HG02763 (cell line): ENCODE results near the gene ARHGEF9.
"Not testable (repeated sequence)": the region's sequence is repeated elsewhere in the genome, so short reads cannot be mapped to it uniquely, and the experiment has no call there.

Source experiments
- ATAC-seq: cut with Tn5 transposase; IDR thresholded peaks from one replicate; pipeline ENCODE4 v1.9.1; 2021; ENCODE audit warnings: mild to moderate bottlenecking, moderate library complexity; ENCODE audit not compliant: unreplicated experiment

ARHGEF9 gene

DNA sequence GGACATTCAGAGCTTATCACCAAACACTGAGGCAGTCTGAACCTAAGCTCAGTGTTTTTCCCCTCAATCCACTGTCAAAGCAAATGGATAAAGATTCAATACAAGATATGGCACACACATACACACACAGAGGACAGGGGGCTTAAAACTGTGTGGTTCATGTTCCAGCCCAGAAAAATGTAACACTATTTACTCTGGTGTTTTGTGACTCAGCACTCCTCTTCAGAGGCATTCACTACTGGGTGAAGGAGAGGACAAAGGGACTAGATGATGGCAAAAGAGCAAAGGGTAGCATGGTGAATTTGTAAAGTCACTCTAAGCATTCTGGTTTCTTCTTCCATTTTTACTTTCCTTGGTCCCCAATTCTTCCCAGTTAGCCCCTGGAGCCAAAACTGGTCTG is 120.3 kb downstream of the ARHGEF9 start:
- ATAC-seq, result no peak

DNA sequence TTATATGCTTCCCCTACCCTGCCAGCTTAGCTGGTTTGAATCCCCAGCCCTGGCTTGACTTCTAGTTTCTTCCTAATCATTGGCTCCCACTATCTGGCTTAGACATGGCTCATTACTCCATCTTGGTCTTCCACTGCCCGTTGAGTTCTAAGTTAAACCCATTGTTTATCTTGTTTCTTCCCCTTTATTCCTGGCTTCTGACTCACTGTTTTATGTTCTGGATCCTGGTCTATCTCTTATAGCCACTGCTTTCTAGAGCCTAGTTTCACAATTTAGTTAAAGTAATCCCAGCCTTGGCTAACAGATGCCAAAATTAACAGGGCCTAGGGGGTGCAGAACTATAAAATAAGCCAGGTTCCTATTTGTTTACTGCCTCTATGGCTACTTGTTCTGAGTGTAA is 120.9 kb downstream of the ARHGEF9 start:
- ATAC-seq, result no peak

- no peak for ATAC-seq
These were observed 123.3 kb downstream of the ARHGEF9 start for GRCh38 chrX:63661676-63662075.

GRCh38 chrX:63658920-63659319 is 126.1 kb downstream of the ARHGEF9 start:
- ATAC-seq, result no peak

- ATAC-seq, result no peak
These were observed 127.2 kb downstream of the ARHGEF9 start for GRCh38 chrX:63657821-63658220.

DNA sequence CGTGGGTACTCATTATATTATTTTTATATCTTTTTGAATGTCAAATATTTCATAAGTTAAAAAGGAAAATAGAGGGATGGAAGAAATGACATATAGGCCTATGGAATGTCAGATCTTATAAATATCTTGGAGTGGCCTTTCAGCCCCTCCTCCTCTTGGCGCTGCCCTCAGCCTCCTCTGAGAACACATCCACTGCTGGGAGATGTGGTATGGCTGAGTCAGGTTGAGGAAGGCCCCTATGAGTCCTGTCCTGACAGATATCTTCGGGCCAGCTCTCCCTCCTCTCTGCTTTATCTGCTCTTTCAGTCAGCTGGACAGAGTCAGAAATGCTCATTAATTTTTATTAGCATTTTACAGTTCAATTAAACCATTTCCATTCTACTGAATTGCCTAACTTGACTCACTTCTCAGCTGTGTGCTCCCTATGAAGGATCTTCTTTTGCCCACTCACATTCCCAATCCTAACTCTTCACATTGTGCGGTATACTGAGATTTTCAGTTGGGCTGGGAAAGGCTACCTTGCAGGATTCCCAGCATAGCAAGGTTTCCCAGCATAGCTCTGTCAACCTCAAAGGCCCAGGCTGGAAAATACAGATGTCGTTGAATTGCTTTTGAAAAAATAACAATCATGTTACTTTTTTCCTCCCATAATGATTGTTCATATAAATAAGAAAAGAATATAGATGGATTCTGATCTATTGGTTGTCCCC is 128.0 kb downstream of the ARHGEF9 start:
- no peak for ATAC-seq

DNA sequence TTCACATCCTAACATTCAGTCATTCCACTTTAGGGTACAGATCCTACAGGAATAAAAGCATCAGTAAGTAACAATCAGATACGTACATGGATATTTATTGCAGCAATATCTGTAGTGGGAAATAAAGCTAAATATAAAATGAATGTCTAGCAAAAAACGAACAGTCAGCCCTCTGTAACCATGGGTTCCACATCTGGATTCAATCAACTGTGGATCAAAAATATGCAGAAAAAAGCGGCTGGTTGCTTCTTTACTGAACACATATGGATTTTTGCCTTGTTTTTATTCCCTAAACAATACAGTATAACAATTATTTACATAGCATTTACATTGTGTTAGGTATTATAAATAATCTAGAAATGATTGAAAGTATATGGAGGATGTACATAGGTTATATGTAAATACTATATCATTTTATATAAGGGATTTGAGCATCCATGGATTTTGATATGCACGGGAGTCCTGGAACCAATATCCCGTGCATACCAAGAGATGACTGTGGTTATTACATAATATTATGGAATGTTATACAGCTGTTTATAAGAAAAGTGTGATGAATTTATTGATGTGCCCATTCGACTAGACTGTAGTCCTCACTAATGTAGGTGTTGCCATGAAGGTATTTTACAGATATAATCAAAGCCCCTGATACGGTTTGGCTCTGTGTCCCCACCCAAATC is 132.8 kb downstream of the ARHGEF9 start:
- no peak for ATAC-seq

DNA sequence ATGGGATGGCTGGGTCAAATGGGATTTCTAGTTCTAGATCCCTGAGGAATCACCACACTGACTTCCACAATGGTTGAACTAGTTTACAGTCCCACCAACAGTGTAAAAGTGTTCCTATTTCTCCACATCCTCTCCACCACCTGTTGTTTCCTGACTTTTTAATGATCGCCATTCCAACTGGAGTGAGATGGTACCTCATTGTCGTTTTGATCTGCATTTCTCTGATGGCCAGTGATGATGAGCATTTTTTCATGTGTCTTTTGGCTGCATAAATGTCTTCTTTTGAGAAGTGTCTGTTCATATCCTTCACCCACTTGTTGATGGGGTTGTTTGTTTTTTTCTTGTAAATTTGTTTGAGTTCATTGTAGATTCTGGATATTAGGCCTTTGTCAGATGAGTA is 139.3 kb downstream of the ARHGEF9 start:
- not testable (repeated sequence) for ATAC-seq

- no peak for ATAC-seq
These were observed 149.3 kb downstream of the ARHGEF9 start for GRCh38 chrX:63635750-63636149.

- ATAC-seq, result no peak
These were observed 171.4 kb downstream of the ARHGEF9 start for GRCh38 chrX:63613531-63614028.

DNA sequence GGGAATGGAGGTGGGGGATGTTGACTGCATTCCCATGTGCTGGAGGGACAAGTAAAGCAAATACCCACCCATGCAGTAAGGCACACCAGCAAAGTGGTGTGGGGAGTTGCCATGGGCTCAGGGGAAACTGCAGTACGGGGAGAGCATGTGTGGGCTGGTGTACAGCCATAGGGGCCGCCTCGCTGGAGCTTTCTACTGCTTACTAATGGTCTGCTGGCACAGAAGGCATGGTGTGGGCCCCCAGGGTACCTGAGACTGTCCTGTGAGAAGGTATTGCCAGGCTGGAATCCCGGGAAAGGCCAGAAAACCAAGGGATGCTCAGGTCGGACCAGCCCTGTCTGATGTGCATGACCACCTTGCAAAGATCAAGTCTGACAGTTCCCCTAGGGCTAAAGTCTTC is 199.1 kb downstream of the ARHGEF9 start:
- no peak for ATAC-seq
